ENCODE data around the gene ERMN.
"Not testable (repeated sequence)": the region's sequence is repeated elsewhere in the genome, so short reads cannot be mapped to it uniquely, and the experiment has no call there.

ERMN gene

GRCh38 chr2:157291018-157291417 lies 34.6 kb downstream of the ERMN start:
- H3K9me3 Mint-ChIP-seq = no peaks in the 10 kb centered on the region
- H3K27ac Mint-ChIP-seq = no peak overlapping the region
- ATAC-seq (no peak), DNase-seq (ENCODE audit: low spot score in 2 of 2) (no peak)
- H3K36me3 Mint-ChIP-seq = no peaks in the 10 kb centered on the region
- no peaks in the 10 kb centered on the region for H3K4me1 Mint-ChIP-seq
- no peak overlapping the region for H3K4me3 Mint-ChIP-seq

DNA sequence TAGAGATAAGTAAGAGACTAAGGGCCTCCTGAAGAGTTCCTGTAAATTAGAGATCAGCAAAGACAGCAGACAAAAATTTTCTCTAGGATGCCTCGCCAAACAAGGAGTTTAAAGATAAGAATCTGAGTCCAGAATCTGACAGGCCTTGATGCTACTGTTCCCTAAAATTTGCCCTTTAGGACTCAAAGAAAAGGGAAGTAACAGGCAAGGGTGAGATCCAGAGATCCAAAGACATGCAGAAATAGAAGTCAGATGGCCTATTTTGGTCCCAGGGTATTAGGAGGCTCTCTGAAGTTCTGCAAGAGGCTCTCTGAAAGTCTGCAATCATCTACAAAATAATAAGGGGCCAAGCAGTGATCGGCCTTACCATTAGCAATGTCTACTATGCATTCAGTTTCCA lies 35.1 kb downstream of the ERMN start:
- H3K36me3 Mint-ChIP-seq = no peaks in the 10 kb centered on the region
- DNase-seq (ENCODE audit: low spot score in 2 of 2) (no peak), ATAC-seq (no peak)
- no peak overlapping the region for H3K4me3 Mint-ChIP-seq
- H3K9me3 Mint-ChIP-seq = no peaks in the 10 kb centered on the region
- H3K4me1 Mint-ChIP-seq = no peaks in the 10 kb centered on the region
- H3K27ac Mint-ChIP-seq = no peak overlapping the region

GRCh38 chr2:157287160-157287559 lies 38.5 kb downstream of the ERMN start:
- no peak for ATAC-seq
- Mint-ChIP-seq H3K4me1 (no peaks in the 10 kb centered on the region), H3K36me3 (no peaks in the 10 kb centered on the region), H3K4me3 (no peak overlapping the region), H3K9me3 (no peaks in the 10 kb centered on the region), H3K27ac (no peak overlapping the region)
- no peak for DNase-seq (ENCODE audit: low spot score in 2 of 2)

GRCh38 chr2:157283468-157283867 lies 42.2 kb downstream of the ERMN start:
- Mint-ChIP-seq H3K27ac (no peak overlapping the region), H3K36me3 (no peaks in the 10 kb centered on the region)
- no peak for ATAC-seq

GRCh38 chr2:157281316-157281715 lies 44.3 kb downstream of the ERMN start:
- Mint-ChIP-seq H3K4me3 (no peak overlapping the region), H3K9me3 (no peaks in the 10 kb centered on the region), H3K4me1 (no peaks in the 10 kb centered on the region), H3K27ac (no peak overlapping the region), H3K36me3 (no peaks in the 10 kb centered on the region)
- DNase-seq (ENCODE audit: low spot score in 2 of 2) (no peak), ATAC-seq (no peak)

More at GRCh38 chr2:157283468-157283867, 42.2 kb downstream of the ERMN start:
- H3K9me3 Mint-ChIP-seq = no peaks in the 10 kb centered on the region
- H3K4me1 Mint-ChIP-seq = no peaks in the 10 kb centered on the region
- DNase-seq (ENCODE audit: low spot score in 2 of 2) = no peak
- no peak overlapping the region for H3K4me3 Mint-ChIP-seq

GRCh38 chr2:157279311-157279710 lies 46.3 kb downstream of the ERMN start:
- not testable (repeated sequence) for H3K27ac Mint-ChIP-seq; ATAC-seq; DNase-seq (ENCODE audit: low spot score in 2 of 2); H3K9me3 Mint-ChIP-seq; H3K4me3 Mint-ChIP-seq; H3K36me3 Mint-ChIP-seq; H3K4me1 Mint-ChIP-seq

GRCh38 chr2:157271590-157272203 lies 53.9 kb downstream of the ERMN start:
- H3K4me3 Mint-ChIP-seq = no peak overlapping the region
- H3K4me1 Mint-ChIP-seq = peaks cover 8% of the 10 kb centered on the region
- ATAC-seq = peak; percentile 78
- no peaks in the 10 kb centered on the region for H3K9me3 Mint-ChIP-seq
- no peaks in the 10 kb centered on the region for H3K36me3 Mint-ChIP-seq
- no peak for DNase-seq (ENCODE audit: low spot score in 2 of 2)
- H3K27ac Mint-ChIP-seq = no peak overlapping the region

DNA sequence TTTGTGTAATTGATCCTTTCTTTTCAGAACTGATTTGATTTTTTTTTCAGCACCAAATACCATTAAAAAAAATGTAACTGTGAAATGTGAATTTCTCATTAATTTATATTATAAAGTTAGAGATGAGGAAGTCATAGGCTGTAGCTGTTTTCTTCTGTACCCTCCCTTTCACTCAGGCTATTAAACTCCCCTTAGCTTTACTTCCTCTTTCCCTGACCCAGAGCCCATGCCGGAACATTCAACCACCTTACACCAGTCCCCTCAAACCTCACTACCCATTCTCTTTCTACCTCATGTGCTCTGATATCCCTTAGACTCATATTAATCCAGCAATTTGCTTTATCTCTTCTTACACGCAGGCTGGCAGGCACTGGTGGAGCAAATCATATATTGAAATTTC lies 55.7 kb downstream of the ERMN start:
- no peak overlapping the region for H3K4me3 Mint-ChIP-seq
- DNase-seq (ENCODE audit: low spot score in 2 of 2) (no peak), ATAC-seq (no peak)
- H3K9me3 Mint-ChIP-seq = no peaks in the 10 kb centered on the region
- peaks cover 8% of the 10 kb centered on the region for H3K4me1 Mint-ChIP-seq
- no peaks in the 10 kb centered on the region for H3K36me3 Mint-ChIP-seq
- no peak overlapping the region for H3K27ac Mint-ChIP-seq

DNA sequence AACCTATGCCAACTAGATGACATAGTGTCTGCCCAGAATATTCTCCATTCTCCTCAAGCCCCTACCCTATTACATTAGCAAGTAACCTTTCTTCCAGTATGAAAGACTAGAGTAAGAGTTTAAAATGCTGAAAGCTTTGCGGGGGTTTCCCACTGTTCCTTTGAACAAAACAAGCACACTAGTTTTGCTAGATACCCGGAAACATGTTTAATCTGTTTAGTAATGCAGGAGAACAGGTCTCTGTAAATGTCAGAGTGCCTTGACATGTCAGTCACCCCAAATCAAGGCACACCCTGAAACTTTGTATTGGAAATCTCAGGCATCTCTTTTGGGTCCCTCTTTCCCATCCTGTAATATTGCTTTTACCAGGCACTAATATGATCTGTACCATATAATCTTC lies 56.6 kb downstream of the ERMN start:
- Mint-ChIP-seq H3K4me3 (no peak overlapping the region), H3K4me1 (peaks cover 8% of the 10 kb centered on the region), H3K36me3 (no peaks in the 10 kb centered on the region), H3K9me3 (no peaks in the 10 kb centered on the region), H3K27ac (no peak overlapping the region)
- DNase-seq (ENCODE audit: low spot score in 2 of 2) = no peak
- no peak for ATAC-seq
